Keratinocyte (primary cell): ENCODE results near the gene LY6G6C. TPM values are rescaled to one million over a fixed set of nuclear protein-coding genes. Genes with fewer than 3 reads are reported as not detected.
A peak's percentile ranks its signal among the peaks of the same experiment; 100 is the strongest.

Source experiments
- DNase-seq: peaks from one replicate; pipeline ENCODE4 v3.0.0-alpha.2; 2011; ENCODE audit warnings: low read depth, missing footprints, low spot score
- FAIRE-seq: peaks from 2 replicates; lab custom pipeline; 2011; peaks lifted over from hg19 to GRCh38; lab: Jason Lieb, UNC
- H2AFZ ChIP-seq: 2 replicates; pipeline ENCODE4 v1.6.0; 2012; ENCODE audit warnings: low read length, control low read depth, inconsistent platforms; ENCODE audit not compliant: control insufficient read depth
- H3K27ac ChIP-seq: 2 replicates; pipeline ENCODE4 v1.5.1; 2011; ENCODE audit warnings: low read length; ENCODE audit not compliant: control insufficient read depth, insufficient read depth
- H3K27me3 ChIP-seq: 3 replicates; pipeline ENCODE4 v1.6.0; 2011; ENCODE audit warnings: low read length; ENCODE audit not compliant: control insufficient read depth, insufficient read depth; ENCODE audit errors: extremely low read depth
- H3K36me3 ChIP-seq, 2 experiments: 2 replicates in 1 of 2; 3 replicates in 1 of 2; pipeline ENCODE4 v1.5.1; 2011; ENCODE audit warnings: low read length in 2 of 2, mild to moderate bottlenecking in 1 of 2; ENCODE audit not compliant: control insufficient read depth in 2 of 2, insufficient read depth in 2 of 2; ENCODE audit errors: extremely low read depth in 1 of 2
- H3K4me1 ChIP-seq: 3 replicates; pipeline ENCODE4 v1.5.1; 2011; ENCODE audit warnings: low read length; ENCODE audit not compliant: control insufficient read depth, insufficient read depth; ENCODE audit errors: extremely low read depth
- H3K4me2 ChIP-seq: 3 replicates; pipeline ENCODE4 v1.6.0; 2011; ENCODE audit warnings: low read depth, low read length; ENCODE audit not compliant: control insufficient read depth, insufficient read depth; ENCODE audit errors: extremely low read depth
- H3K4me3 ChIP-seq, 3 experiments: fragments of 200-600 bp in 1 of 3; sonication (generic) in 1 of 3; 2 replicates in 2 of 3; 3 replicates in 1 of 3; pipeline ENCODE4 v1.5.1; 2011 to 2016; ENCODE audit warnings: low read length in 3 of 3, mild to moderate bottlenecking in 3 of 3, control low read depth in 2 of 3, inconsistent platforms in 1 of 3, low read depth in 1 of 3, mixed read lengths in 1 of 3, mixed run types in 1 of 3, moderate library complexity in 1 of 3; ENCODE audit not compliant: control insufficient read depth in 2 of 3, insufficient read depth in 2 of 3; ENCODE audit errors: extremely low read depth in 1 of 3
- H3K79me2 ChIP-seq: 2 replicates; pipeline ENCODE4 v1.6.0; 2012; ENCODE audit warnings: low read length; ENCODE audit not compliant: control insufficient read depth, insufficient read depth
- H3K9ac ChIP-seq: 3 replicates; pipeline ENCODE4 v1.6.0; 2011; ENCODE audit warnings: low read length; ENCODE audit not compliant: control insufficient read depth, insufficient read depth; ENCODE audit errors: extremely low read depth
- H3K9me1 ChIP-seq: 3 replicates; pipeline ENCODE4 v1.6.0; 2011; ENCODE audit warnings: low read length; ENCODE audit not compliant: control insufficient read depth, insufficient read depth; ENCODE audit errors: extremely low read depth
- H3K9me3 ChIP-seq: 2 replicates; pipeline ENCODE4 v1.5.1; 2012; ENCODE audit warnings: low read depth, low read length; ENCODE audit not compliant: control insufficient read depth
- H4K20me1 ChIP-seq: 3 replicates; pipeline ENCODE4 v1.6.0; 2011; ENCODE audit warnings: low read length; ENCODE audit not compliant: control insufficient read depth, insufficient read depth; ENCODE audit errors: extremely low read depth
- CTCF ChIP-seq, 3 experiments: IDR thresholded peaks in 1 of 3; conservative IDR thresholded peaks in 1 of 3; optimal IDR thresholded peaks in 1 of 3; 2 replicates in 2 of 3; 3 replicates in 1 of 3; pipeline versions ENCODE3 to v1.5.1; 2011; ENCODE audit warnings: low read length in 3 of 3, mild to moderate bottlenecking in 3 of 3, moderate library complexity in 2 of 3, control low read depth in 1 of 3, inconsistent platforms in 1 of 3; ENCODE audit not compliant: insufficient read depth in 2 of 3; ENCODE audit errors: extremely low read depth in 1 of 3
- EZH2 ChIP-seq: IDR thresholded peaks from one replicate; pipeline ENCODE4 v1.6.1; 2012; ENCODE audit warnings: inconsistent platforms, mild to moderate bottlenecking, low read length, moderate library complexity
- dilution Hi-C: fragments of 300-500 bp; cut with MboI; formaldehyde crosslinking; loops from one replicate; pipeline ENCODE4 v1.7.0; 2020; ENCODE audit warnings: low sequenced_read_pairs; ENCODE audit not compliant: extremely low pct_ligation_motif_present
- polyA plus RNA-seq, 5 experiments: library from polyadenylated mRNA; depleted of rRNA in 3 of 5; stranded (reverse) in 3 of 5; stranded (forward) in 1 of 5; unstranded in 1 of 5; fragments of >200 nt; gene quantifications; 1 replicate in 1 of 5; 2 replicates in 3 of 5; 3 replicates in 1 of 5; pipeline versions ENCODE4 v1.2.1 to v1.2.3, GENCODE V29; 2011 to 2012; ENCODE audit warnings: missing spikeins in 2 of 5, low read depth in 1 of 5, low replicate concordance in 1 of 5

Gene LY6G6C
- polyA plus RNA-seq, 1 donor (not counting 4 experiments of a cell fraction or from before 2014, with no cell fraction given) = 2.4 TPM

- Histone ChIP-seq H3K27ac (peak overlapping the region; percentile 96), H2AFZ (peak overlapping the region; percentile 64), H3K4me2 (peak overlapping the region; percentile 84), H3K4me3 (peak overlapping the region; percentile 62 to 88 (median 66)), H3K9ac (peak overlapping the region; percentile 90), H3K9me3 (no peaks in the 10 kb centered on the region), H3K4me1 (peaks cover 42% of the 10 kb centered on the region), H3K9me1 (peaks cover 2% of the 10 kb centered on the region), H3K27me3 (no peaks in the 10 kb centered on the region), H3K79me2 (peaks cover 39% of the 10 kb centered on the region), H4K20me1 (peaks cover 14% of the 10 kb centered on the region), H3K36me3 (peaks cover 17 to 29% of the 10 kb centered on the region in 2 experiments)
- TF ChIP-seq EZH2 (no peak), CTCF (optimal IDR thresholded peaks at IDR 0.05 in 1 of 3, IDR thresholded peaks at IDR 0.05 in 1 of 3, conservative IDR thresholded peaks at IDR 0.05 in 1 of 3; ENCODE audit: extremely low read depth in 1 of 3, insufficient read depth in 2 of 3, low read length in 3 of 3) (no peak)
- FAIRE-seq (no peak), DNase-seq (no peak)
- dilution Hi-C loops = no loop called here
These were observed 15.3 kb upstream of the LY6G6C start for GRCh38 chr6:31736768-31737314.

GRCh38 chr6:31736021-31736767 is 14.6 kb upstream of the LY6G6C start, which contains the start of gene CLIC1:
Gene CLIC1, minus strand, starts transcription at chr6:31736530. Its CDS starts 230 bp downstream, at chr6:31736300.
- Histone ChIP-seq H3K4me3 (peak within 1 kb of the TSS; percentile 62 to 88 (median 66)), H3K79me2 (peaks cover 39% of the 10 kb centered on the region), H3K4me1 (peaks cover 42% of the 10 kb centered on the region), H3K36me3 (peaks cover 21 to 34% of the 10 kb centered on the region in 2 experiments), H3K9me1 (peaks cover 2% of the 10 kb centered on the region), H3K27me3 (no peaks in the 10 kb centered on the region), H3K9me3 (no peaks in the 10 kb centered on the region), H2AFZ (peak within 1 kb of the TSS; percentile 67), H3K27ac (peak within 1 kb of the TSS; percentile 96), H3K4me2 (peak within 1 kb of the TSS; percentile 84), H4K20me1 (peaks cover 14% of the 10 kb centered on the region), H3K9ac (peak within 1 kb of the TSS; percentile 90)
- TF ChIP-seq EZH2 (no peak), CTCF (optimal IDR thresholded peaks at IDR 0.05 in 1 of 3, IDR thresholded peaks at IDR 0.05 in 1 of 3, conservative IDR thresholded peaks at IDR 0.05 in 1 of 3; ENCODE audit: extremely low read depth in 1 of 3, insufficient read depth in 2 of 3, low read length in 3 of 3) (no peak)
- FAIRE-seq (no peak), DNase-seq (peak; percentile 59)
- dilution Hi-C loops = no loop called here
